GM19467 (cell line): ENCODE results near the gene CCN2.
"Not testable (repeated sequence)": the region's sequence is repeated elsewhere in the genome, so short reads cannot be mapped to it uniquely, and the experiment has no call there.

ENCODE experiments used
- ATAC-seq: cut with Tn5 transposase; IDR thresholded peaks from one replicate; pipeline ENCODE4 v1.9.1; 2021; ENCODE audit warnings: mild to moderate bottlenecking, moderate library complexity; ENCODE audit not compliant: unreplicated experiment

The CCN2 gene

GRCh38 chr6:131910956-131911355, 40.2 kb downstream of the CCN2 start:
- ATAC-seq, result no peak

DNA sequence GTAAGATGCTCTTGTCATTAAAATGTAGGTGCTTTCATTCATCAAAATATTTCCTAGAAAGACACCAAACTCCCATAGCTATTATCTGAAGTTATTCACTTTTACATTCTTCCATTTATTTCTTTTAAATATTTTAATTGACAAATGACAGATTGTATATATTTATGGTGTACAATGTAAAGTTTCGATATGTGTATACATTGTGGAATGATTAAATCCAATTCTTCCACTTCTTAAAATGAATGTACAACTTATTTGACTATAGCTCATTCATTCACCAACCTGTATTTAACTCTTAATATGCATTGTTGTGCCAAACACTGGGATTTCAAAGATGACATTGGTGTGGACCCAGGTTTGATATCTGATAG, 41.0 kb downstream of the CCN2 start:
- no peak for ATAC-seq

- ATAC-seq, result peak; percentile 97
Measured at GRCh38 chr6:131909408-131910218, 41.6 kb downstream of the CCN2 start.

DNA sequence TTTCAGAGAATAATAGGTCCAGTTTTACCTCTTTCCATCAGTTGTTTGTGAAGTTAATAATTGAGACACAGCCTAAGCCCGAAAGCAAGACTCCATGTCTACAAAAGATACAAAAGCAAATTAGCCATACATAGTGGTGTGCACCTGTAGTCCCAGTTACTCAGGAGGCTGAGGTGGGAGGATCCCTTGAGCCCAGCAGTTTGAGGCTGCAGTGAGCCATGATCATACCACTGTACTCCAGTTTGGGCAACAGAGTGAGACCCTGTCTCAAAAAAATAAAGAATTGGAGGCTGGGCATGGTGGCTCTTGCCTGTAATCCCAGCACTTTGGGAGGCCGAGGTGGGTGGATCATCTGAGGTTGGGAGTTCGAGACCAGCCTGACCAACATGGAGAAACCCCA, 42.4 kb downstream of the CCN2 start:
- ATAC-seq, result not testable (repeated sequence)

- ATAC-seq, result not testable (repeated sequence)
Measured at GRCh38 chr6:131903734-131904133, 47.4 kb downstream of the CCN2 start.

GRCh38 chr6:131901326-131901873, 49.8 kb downstream of the CCN2 start:
- not testable (repeated sequence) for ATAC-seq

- no peak for ATAC-seq
Measured at GRCh38 chr6:131900231-131900630, 50.9 kb downstream of the CCN2 start.

- ATAC-seq, result no peak
Measured at GRCh38 chr6:131898718-131899117, 52.5 kb downstream of the CCN2 start.
